ENCODE data around the gene L1TD1. TPM values are rescaled to one million over a fixed set of nuclear protein-coding genes. Genes with fewer than 3 reads are reported as not detected.
"Not testable (repeated sequence)": the region's sequence is repeated elsewhere in the genome, so short reads cannot be mapped to it uniquely, and the experiment has no call there.

Gene L1TD1
- total and polyA plus RNA-seq, 2 experiments from 2014 or later, result 283 to 628 TPM

DNA sequence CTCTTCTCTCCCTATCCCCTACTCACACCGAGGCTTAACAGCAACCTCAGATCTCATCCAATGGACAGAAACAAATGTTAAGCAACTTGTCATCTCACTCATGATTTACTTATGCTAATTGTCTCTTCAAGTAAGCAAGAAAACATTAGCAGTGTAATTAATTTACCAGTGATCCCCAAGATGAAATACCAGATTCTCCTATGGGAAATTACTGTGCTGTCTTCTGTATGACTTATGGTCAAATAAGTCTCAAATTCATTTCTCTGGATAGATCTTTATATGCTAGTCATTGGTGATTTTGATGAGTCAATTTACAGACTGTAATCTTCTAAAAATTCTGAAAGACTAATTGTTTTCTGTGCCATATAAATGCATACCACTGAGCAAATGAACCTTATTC is 32.9 kb upstream of the L1TD1 start (continued):
- TF ChIP-seq ZNF462 (CRISPR knock-in tag; IDR thresholded peaks at IDR 0.05) (no peak), EZH2 (IDR thresholded peaks at IDR 0.05; ENCODE audit: low read depth, unreplicated experiment) (no peak), ZNF331 (CRISPR knock-in tag; IDR thresholded peaks at IDR 0.05; ENCODE audit: low read depth) (no peak), POLR2AphosphoS5 (IDR thresholded peaks at IDR 0.05; ENCODE audit: low read depth) (no peak), JUNB (IDR thresholded peaks at IDR 0.05; ENCODE audit: unreplicated experiment) (no peak)

DNA sequence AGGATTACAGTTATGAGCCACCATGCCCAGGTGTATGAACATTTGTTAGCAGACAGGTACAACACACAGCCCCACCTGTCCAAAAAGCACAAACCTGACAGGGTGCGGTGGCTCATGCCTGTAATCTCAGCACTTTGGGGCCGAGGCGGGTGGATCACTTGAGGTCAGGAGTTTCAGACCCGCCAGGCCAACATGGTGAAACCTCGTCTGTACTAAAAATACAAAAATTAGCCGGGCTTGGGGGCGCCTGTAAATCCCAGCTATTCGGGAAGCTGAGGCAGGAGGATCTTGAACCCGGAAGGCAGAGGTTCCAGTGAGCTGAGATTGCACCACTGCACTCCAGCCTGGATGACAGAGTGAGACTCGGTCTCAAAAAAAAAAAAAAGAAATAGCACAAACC is 24.3 kb upstream of the L1TD1 start:
- H3K79me2 ChIP-seq (replicated peaks; ENCODE audit: insufficient read depth); ATAC-seq; H3K4me3 ChIP-seq; H2AFZ ChIP-seq; H4K20me1 ChIP-seq (replicated peaks; ENCODE audit: insufficient read depth); H3K4me2 ChIP-seq; H3K27me3 ChIP-seq (ENCODE audit: insufficient read depth); H3K36me3 Mint-ChIP-seq (ENCODE audit: low read depth); H3K9me3 Mint-ChIP-seq; H3K36me3 ChIP-seq (ENCODE audit: insufficient read depth); H3K4me3 Mint-ChIP-seq; H3K27ac Mint-ChIP-seq; DNase-seq (ENCODE audit: low spot score); H3K27ac ChIP-seq (ENCODE audit: low read depth); H3K9me2 ChIP-seq (ENCODE audit: insufficient read depth); H3F3A ChIP-seq (replicated peaks; ENCODE audit: low read depth): not testable (repeated sequence)
- H3K4me1 ChIP-seq (ENCODE audit: insufficient read depth), result peaks cover 11% of the 10 kb centered on the region
- Mint-ChIP-seq H3K27me3 (ENCODE audit: insufficient read depth, low read depth, poor library complexity) (peaks cover 10% of the 10 kb centered on the region), H3K4me1 (peaks cover 27% of the 10 kb centered on the region)

All from GM23338 (cell line).